HEK293 (cell line): ENCODE results near the gene SLC15A4.

Source experiments
- CTCF ChIA-PET: fragments of 350-600 bp; formaldehyde crosslinking; extraction: SDS; loops from one replicate; lab custom pipeline; 2021; ENCODE audit warnings: antibody characterized with exemption; lab: Yijun Ruan, JAX
- POLR2A ChIA-PET: fragments of 300-600 bp; formaldehyde crosslinking; extraction: SDS; loops from one replicate; lab custom pipeline; 2020; ENCODE audit warnings: antibody characterized with exemption, inconsistent platforms; lab: Yijun Ruan, JAX
- H3K27ac ChIP-seq: fragments of 200-500 bp; sonication (Bioruptor generic); 2 replicates; pipeline ENCODE4 v1.5.1; 2014; ENCODE audit warnings: low read depth, low read length, control low read depth, inconsistent platforms; ENCODE audit errors: extremely low read depth
- H3K36me3 ChIP-seq, 2 experiments: fragments of 200-500 bp in 1 of 2; sonication (Bioruptor generic) in 1 of 2; 1 replicate in 1 of 2; 2 replicates in 1 of 2; pipeline ENCODE4 v1.5.1; 2014 to 2017; ENCODE audit warnings: inconsistent platforms in 2 of 2, low read length in 2 of 2; ENCODE audit not compliant: control insufficient read depth in 2 of 2, insufficient read depth in 1 of 2
- H3K4me1 ChIP-seq: fragments of 200-500 bp; sonication (Bioruptor generic); 2 replicates; pipeline ENCODE4 v1.5.1; 2014; ENCODE audit warnings: mild to moderate bottlenecking, low read length, inconsistent platforms; ENCODE audit not compliant: control insufficient read depth, insufficient read depth
- H3K4me3 ChIP-seq: 2 replicates; pipeline ENCODE4 v1.5.1; 2011; ENCODE audit warnings: low read depth, mild to moderate bottlenecking, control low read depth, low read length, moderate library complexity
- H3K9me3 ChIP-seq: fragments of 200-500 bp; sonication (Bioruptor generic); 2 replicates; pipeline ENCODE4 v1.5.1; 2014; ENCODE audit warnings: low read depth, low read length, inconsistent platforms; ENCODE audit not compliant: control insufficient read depth, insufficient read depth
- KLF9 ChIP-seq: fragments of 450-650 bp; formaldehyde crosslinking; IDR thresholded peaks from 2 replicates; pipeline ENCODE4 v1.5.1; 2016; ENCODE audit warnings: missing biosample characterization, missing genetic modification characterization, low read depth
- MEIS1 ChIP-seq: sonication (generic); formaldehyde crosslinking; IDR thresholded peaks from 2 replicates; pipeline ENCODE4 v1.8.1; 2022; ENCODE audit warnings: missing genetic modification reagents, mild to moderate bottlenecking, borderline replicate concordance
- SETDB1 ChIP-seq: IDR thresholded peaks from one replicate; pipeline ENCODE4 v1.6.1; 2017; ENCODE audit warnings: mild to moderate bottlenecking, low read length, moderate library complexity, mixed read lengths; ENCODE audit not compliant: insufficient read length
- TSHZ1 ChIP-seq: fragments of 450-650 bp; formaldehyde crosslinking; IDR thresholded peaks from 2 replicates; pipeline ENCODE4 v1.5.1; 2016; ENCODE audit warnings: missing biosample characterization, missing genetic modification characterization, borderline replicate concordance
- ZIC2 ChIP-seq: fragments of 450-650 bp; formaldehyde crosslinking; IDR thresholded peaks from 2 replicates; pipeline ENCODE4 v1.5.1; 2016; ENCODE audit warnings: missing biosample characterization, missing genetic modification characterization
- ZNF223 ChIP-seq: fragments of 450-650 bp; formaldehyde crosslinking; IDR thresholded peaks from 2 replicates; pipeline ENCODE4 v1.5.1; 2016; ENCODE audit warnings: missing biosample characterization, missing genetic modification characterization
- ZNF48 ChIP-seq: fragments of 450-650 bp; formaldehyde crosslinking; IDR thresholded peaks from 2 replicates; pipeline ENCODE4 v1.5.1; 2016; ENCODE audit warnings: missing biosample characterization, missing genetic modification characterization
- ZNF488 ChIP-seq: fragments of 450-650 bp; formaldehyde crosslinking; IDR thresholded peaks from 2 replicates; pipeline ENCODE4 v1.5.1; 2016; ENCODE audit warnings: missing biosample characterization, missing genetic modification characterization
- ZNF518A ChIP-seq: fragments of 450-650 bp; formaldehyde crosslinking; conservative IDR thresholded peaks from 2 replicates; pipeline ENCODE4 v1.5.1; 2016; ENCODE audit warnings: low read depth, missing biosample characterization, missing genetic modification characterization
- ZNF585B ChIP-seq: fragments of 450-650 bp; formaldehyde crosslinking; IDR thresholded peaks from 2 replicates; pipeline ENCODE4 v1.5.1; 2016; ENCODE audit warnings: missing biosample characterization, missing genetic modification characterization
- ZNF664 ChIP-seq: fragments of 450-650 bp; formaldehyde crosslinking; IDR thresholded peaks from 2 replicates; pipeline ENCODE4 v1.5.1; 2016; ENCODE audit warnings: missing biosample characterization, missing genetic modification characterization
- ZNF701 ChIP-seq: fragments of 450-650 bp; formaldehyde crosslinking; IDR thresholded peaks from 2 replicates; pipeline ENCODE4 v1.5.1; 2016; ENCODE audit warnings: missing biosample characterization, missing genetic modification characterization
- ZNF837 ChIP-seq: fragments of 450-650 bp; formaldehyde crosslinking; IDR thresholded peaks from 2 replicates; pipeline ENCODE4 v1.5.1; 2016; ENCODE audit warnings: missing biosample characterization, missing genetic modification characterization
- ZXDB ChIP-seq: fragments of 450-650 bp; formaldehyde crosslinking; IDR thresholded peaks from 2 replicates; pipeline ENCODE4 v1.5.1; 2016; ENCODE audit warnings: missing biosample characterization, missing genetic modification characterization

The SLC15A4 gene

GRCh38 chr12:128813883-128814282 lies 9.9 kb downstream of the SLC15A4 start:
- ChIA-PET CTCF (no interaction called here), POLR2A (no interaction called here)
- peaks cover 0 to 49% of the 10 kb centered on the region in 2 experiments; a peak in 2 of 3 replicates for H3K36me3 ChIP-seq
- TF ChIP-seq ZNF518A: no peak
- no peak for TF ChIP-seq ZNF837
- TF ChIP-seq SETDB1: no peak
- no peak for TF ChIP-seq ZNF701 (tag by site-specific recombination)
- no peak for TF ChIP-seq ZNF48 (tag by site-specific recombination)
- no peak for TF ChIP-seq ZXDB (tag by site-specific recombination)
- TF ChIP-seq TSHZ1 (tag by site-specific recombination): no peak
- TF ChIP-seq ZNF488: no peak
- no peak for TF ChIP-seq ZNF585B (tag by site-specific recombination)
- no peak for TF ChIP-seq MEIS1 (CRISPR knock-in tag)
- TF ChIP-seq KLF9 (tag by site-specific recombination): no peak
- TF ChIP-seq ZNF664 (tag by site-specific recombination): no peak
- TF ChIP-seq ZIC2: no peak
- H3K4me3 ChIP-seq: no peak overlapping the region
- peaks cover 9% of the 10 kb centered on the region; the same call in 1 of the 2 replicates for H3K4me1 ChIP-seq
- no peak overlapping the region for H3K27ac ChIP-seq
- H3K9me3 ChIP-seq: no peaks in the 10 kb centered on the region

GRCh38 chr12:128813392-128813791 lies 10.4 kb downstream of the SLC15A4 start:
- Histone ChIP-seq H3K27ac (no peak overlapping the region), H3K9me3 (no peaks in the 10 kb centered on the region), H3K4me1 (peaks cover 8% of the 10 kb centered on the region; the same call in 1 of the 2 replicates), H3K4me3 (no peak overlapping the region), H3K36me3 (peaks cover 0 to 54% of the 10 kb centered on the region in 2 experiments; a peak in 2 of 3 replicates)
- CTCF ChIA-PET: no interaction called here
- POLR2A ChIA-PET: no interaction called here
- no peak for TF ChIP-seq ZNF223 (tag by site-specific recombination)
